Superior temporal gyrus (tissue), 1 donor: ENCODE data around the gene MUC4.
"Not testable (repeated sequence)": the region's sequence is repeated elsewhere in the genome, so short reads cannot be mapped to it uniquely, and the experiment has no call there.

Experiments used
- DNase-seq: peaks from one replicate; pipeline ENCODE4 v3.0.0-alpha.2; 2016; ENCODE audit errors: extremely low spot score

The MUC4 gene

DNA sequence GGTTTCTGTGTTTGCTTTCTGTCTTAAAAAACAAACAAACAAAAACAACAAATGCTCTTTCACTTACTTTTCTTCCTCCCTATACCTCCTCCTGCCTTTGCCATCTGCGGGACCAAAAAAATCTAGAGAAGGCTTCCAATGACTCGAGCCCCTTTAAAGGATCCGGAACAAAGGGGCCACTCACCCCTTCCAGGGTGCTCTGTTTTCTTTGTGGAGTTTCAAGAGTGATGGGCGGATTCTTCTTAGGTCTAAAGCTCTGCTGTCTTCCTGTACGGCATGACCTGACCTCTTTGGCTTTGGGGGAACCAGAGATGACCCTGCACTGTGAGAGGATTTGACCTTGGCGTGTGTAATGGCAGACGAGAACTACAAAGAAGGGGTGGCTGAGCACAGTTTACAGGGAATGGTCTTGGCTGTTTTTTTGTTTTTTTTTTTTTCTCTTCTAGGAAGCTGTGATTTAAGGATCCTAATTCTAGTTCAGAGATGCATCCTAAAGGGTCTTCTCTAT lies 93.2 kb downstream of the MUC4 start:
- no peak for DNase-seq

GRCh38 chr3:195717852-195718476 lies 93.8 kb downstream of the MUC4 start:
- DNase-seq: no peak

DNA sequence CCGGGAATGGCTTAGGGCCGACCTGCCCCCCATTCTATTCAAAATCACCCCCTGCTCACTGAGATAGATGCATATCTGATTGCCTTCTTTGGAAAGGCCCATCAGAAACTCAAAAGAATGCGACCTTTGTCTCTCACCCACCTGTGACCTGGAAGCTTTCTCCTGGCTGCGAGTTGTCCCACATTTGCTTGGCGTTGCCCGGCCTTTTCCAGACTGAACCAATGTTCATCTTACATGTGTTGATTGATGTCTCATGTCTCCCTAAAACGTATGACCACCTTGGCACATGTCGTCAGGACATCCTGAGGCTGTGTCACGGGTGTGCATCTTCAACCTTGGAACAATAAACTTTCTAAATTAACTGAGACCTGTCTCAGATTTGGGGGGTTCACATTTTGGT lies 94.3 kb downstream of the MUC4 start:
- DNase-seq: no peak

- no peak for DNase-seq
Measured at GRCh38 chr3:195715583-195716266, 96.0 kb downstream of the MUC4 start.

DNA sequence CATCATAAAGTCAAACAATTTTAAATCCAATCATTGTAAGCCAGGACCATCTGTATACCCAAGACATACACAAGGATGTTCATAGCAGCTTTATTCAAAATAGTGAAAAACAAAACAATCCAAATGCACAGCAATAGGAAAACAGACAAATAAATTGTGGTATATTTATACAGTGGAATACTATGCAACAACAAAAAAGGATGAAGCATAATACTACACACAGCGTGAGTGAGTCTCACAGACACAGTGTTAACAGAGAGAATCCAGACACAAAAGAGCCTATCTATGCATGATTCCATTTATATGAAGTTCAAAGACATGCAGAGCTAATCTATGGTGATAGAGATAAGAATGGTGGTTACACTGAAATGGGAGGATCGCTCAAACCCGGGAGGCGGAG lies 96.6 kb downstream of the MUC4 start:
- no peak for DNase-seq

- no peak for DNase-seq
Measured at GRCh38 chr3:195714380-195715011, 97.2 kb downstream of the MUC4 start.

- not testable (repeated sequence) for DNase-seq
Measured at GRCh38 chr3:195713150-195713549, 98.6 kb downstream of the MUC4 start.

DNA sequence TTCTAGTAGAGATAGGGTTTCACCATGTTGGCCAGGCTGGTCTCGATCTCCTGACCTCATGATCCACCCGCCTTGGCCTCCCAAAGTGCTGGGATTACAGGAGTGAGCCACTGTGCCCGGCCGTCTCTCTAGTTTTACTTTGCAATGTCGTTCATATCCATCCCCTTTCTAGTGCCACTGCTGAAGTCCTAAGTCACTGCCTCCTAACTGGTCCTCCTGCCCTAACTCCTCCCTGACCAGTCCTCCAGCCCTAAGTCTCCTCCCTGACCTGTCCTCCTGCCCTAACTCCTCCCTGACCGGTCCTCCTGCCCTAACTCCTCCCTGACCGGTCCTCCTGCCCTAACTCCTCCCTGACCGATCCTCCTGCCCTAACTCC lies 99.2 kb downstream of the MUC4 start:
- DNase-seq: not testable (repeated sequence)

DNA sequence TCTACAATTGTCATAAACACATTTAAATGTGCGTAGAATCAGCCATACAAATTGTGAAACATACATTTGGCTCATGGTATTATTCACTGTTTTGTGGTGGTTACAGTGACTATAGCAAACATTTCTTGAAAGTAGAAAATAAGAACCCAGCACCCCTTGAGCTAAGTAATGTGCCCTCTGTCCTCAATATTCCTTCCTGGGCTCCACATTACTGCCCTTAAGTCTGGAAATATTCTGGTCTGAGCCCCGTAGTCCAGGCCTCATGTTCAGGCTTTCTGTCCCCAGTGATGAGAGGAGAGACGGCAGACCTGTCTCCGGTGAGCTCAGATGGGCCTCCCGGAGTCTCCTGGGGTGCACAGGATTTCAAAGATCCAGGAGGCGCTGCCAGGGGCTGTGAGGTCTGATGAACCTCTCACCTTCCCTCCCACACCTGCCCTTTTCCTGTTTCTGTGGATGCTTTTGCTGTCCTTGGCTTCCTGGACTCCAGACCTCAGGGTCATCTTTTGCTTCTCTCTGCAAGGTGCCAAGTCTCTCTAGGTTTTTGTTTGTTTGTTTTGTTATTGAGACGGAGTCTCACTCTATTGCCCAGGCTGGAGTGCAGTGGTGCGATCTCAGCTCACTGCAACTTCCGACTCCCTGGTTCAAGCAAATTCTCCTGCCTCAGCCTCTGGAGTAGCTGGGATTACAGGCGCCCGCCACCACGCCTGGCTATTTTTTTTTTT lies 99.8 kb downstream of the MUC4 start:
- no peak for DNase-seq

DNA sequence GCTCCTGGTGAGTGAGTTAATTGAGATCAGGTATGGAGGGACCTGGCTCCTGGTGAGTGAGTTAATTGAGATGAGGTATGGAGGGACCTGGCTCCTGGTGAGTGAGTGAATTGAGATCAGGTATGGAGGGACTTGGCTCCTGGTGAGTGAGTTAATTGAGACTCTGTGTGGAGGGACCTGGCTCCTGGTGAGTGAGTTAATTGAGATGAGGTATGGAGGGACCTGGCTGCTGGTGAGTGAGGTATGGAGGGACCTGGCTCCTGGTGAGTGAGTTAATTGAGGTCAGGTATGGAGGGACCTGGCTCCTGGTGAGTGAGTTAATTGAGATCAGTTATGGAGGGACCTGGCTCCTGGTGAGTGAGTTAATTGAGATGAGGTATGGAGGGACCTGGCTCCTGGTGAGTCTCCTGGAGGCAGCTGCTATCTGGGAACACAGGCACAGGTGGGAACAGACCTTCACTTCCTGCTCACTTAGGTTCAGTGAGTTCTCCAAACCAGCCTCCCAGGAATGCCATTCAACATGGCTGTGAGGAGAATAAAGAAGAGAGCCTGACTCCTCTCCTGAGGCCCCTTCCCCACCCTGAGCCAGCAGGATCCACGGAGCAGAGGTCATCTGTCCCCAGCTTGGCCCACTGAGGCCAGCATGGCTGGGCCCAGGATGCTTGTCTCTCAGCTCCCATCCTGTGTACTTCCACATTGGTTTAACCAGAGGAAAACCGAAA lies 100.5 kb downstream of the MUC4 start:
- DNase-seq: not testable (repeated sequence)

- DNase-seq: not testable (repeated sequence)
Measured at GRCh38 chr3:195710126-195710905, 101.4 kb downstream of the MUC4 start.

- no peak for DNase-seq
Measured at GRCh38 chr3:195709676-195710085, 102.0 kb downstream of the MUC4 start.

GRCh38 chr3:195708626-195709481 lies 102.9 kb downstream of the MUC4 start:
- no peak for DNase-seq

GRCh38 chr3:195708061-195708460 lies 103.7 kb downstream of the MUC4 start:
- no peak for DNase-seq

DNA sequence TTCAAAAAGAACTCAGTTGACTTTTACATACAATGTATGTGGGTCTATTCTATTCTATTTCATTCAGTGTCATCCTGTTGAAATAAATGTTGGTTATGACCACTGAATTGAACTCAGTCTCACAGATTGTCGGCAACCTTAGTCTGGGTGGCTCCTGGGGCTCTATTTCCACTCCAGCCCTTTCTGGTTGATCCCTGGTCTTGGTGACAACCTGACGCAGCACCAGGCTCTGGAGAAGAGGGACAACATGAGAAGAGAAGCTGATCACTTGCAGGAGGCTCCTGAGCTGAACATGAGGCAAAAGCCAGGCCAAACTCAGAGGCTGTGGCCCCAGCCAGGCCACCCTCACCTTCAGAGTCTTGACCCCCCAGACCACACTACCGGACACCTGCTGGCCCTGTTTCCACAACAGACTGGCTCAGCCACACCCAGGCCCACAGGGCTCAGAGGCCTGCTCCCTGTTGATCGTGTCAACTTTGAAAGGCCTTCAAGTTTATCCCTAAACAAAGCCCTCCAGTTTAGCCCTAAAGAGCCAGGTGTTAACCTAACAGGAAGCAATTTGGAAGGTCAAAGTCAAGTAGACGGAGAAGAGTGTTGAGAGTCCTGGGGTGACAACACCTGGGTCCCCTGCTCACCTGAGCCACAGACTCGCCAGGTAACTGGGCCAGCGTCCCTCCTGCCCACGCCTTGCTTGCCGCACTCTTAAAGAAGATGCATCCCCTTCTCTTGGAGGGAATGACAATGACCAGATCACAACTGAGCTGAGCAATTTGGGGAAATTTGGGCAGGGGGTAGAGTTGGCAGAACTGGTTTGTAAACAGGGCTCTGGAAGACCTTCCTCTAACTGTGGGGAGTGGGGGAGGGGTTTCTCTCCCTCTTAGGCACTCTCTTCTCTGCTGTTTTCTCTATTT lies 106.4 kb downstream of the MUC4 start:
- no peak for DNase-seq

- no peak for DNase-seq
Measured at GRCh38 chr3:195704433-195704999, 107.2 kb downstream of the MUC4 start.

GRCh38 chr3:195703776-195704175 lies 108.0 kb downstream of the MUC4 start:
- no peak for DNase-seq
